HG03135 (cell line): Measurements from ENCODE around the gene NPAS1.
"Not testable (repeated sequence)": the region's sequence is repeated elsewhere in the genome, so short reads cannot be mapped to it uniquely, and the experiment has no call there.

Experiments
- ATAC-seq: cut with Tn5 transposase; IDR thresholded peaks from one replicate; pipeline ENCODE4 v1.9.1; 2021; ENCODE audit warnings: mild to moderate bottlenecking, moderate library complexity; ENCODE audit not compliant: unreplicated experiment

The NPAS1 gene

DNA sequence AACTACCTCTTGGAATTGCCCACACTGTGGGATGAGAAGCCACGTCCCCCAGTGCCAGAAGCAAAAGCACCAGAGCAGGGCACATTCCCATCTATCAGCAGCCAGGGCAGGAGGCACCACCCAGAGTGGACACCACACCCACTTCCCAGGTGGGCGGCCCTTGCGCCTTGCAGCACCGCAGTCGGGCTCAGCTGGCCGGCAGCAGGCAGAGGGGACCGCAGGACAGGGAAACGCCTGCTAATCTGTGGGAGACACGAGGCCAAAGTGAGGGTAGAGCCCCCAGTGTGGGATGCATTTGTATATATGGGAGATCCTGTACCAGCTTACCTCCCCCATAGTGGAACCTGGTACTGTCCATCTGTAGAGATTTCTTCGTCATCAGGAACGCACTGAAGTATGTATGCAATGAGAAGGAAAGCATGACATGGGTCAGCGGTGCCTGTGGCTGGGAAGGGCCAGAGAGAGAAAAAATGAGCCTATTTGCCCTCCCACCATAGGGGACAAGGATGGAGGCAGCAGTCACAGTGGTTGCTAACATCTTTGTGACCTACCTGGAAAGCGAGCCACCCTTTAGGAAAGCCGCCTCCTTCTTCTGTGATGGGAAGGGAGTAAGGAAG lies 30.9 kb upstream of the NPAS1 start:
- no peak for ATAC-seq

DNA sequence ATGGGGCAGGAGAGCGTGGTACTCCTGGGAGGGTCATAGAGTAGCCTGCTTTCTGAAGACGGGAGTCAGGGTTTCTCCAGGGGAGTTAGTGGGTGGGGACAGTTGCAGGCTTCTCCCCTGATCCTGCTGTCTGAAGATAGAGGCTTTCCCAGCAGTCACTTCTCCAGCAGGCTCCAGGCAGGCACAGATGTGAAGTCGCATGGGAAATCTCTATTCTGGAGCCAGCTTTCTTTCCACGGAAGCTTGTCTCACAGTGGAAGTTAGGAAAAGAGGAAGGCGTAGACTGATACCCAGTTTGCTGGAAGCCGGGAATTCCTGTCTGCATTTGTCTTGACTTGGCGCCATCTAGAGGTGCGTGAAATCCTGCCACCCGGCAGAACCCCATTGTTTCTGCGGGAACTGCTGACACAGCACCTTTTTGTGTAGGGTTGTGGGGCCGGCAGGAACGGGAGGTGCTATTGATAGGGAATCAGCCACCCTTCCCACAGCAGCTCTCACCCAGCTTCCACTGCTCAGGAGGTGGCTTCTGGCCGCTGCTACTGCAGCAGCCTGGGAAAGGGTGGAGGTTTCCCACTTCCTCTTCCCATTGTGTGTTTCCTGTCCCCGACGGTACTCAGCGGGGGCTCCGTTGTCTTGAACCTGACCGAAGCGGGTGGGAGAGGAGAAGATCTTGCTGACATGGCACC lies 28.5 kb upstream of the NPAS1 start:
- no peak for ATAC-seq

- no peak for ATAC-seq
Observed at GRCh38 chr19:46992699-46993535, 26.7 kb upstream of the NPAS1 start.

GRCh38 chr19:46993622-46994021 lies 26.0 kb upstream of the NPAS1 start:
- no peak for ATAC-seq

DNA sequence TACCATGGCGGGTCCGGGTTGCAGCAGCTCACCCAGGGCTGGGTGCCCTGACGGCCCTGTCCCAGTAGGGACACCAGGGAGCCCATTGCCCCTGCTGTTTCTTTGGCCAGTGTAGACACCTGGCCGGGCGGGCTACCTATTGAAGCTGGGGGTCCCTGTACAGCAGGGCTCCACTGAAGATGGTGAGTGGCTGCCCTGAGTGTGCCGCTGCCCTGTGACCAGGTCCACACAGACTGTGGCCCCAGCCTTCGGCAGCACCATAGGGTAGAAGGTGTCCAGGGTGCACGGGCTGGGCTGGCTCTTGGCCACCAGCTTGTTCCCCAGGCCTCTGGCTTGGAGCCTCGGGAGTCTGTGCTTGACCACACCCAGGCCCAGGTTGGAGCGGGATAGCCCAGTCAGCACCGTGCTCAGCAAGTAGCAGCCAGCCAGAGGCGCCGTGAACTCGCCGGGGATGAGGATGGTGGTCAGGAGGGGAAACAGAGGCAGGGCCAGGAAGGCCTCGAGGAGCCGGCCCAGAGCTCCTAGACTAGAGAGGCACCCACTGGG lies 25.4 kb upstream of the NPAS1 start:
- ATAC-seq: no peak

DNA sequence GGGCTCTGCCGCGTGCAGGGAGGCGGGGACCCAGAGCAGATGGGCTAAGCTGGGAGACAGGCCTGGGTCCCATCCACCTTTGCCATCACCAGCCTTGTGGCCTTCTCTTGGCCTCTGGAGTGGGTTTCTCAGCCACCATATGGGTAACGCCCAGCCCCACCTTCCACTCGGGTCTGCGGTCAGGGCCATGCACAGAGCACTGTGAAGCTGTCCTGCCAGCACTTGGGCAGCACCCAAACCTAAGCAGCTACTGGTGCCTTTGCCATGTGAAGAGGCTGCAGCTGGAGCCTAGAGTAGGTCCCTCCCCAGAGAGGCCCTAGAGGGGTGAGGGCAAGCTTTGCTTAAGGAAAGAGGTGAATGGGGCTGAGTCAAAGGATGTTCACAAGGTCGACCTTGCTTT lies 24.1 kb upstream of the NPAS1 start:
- ATAC-seq: no peak

DNA sequence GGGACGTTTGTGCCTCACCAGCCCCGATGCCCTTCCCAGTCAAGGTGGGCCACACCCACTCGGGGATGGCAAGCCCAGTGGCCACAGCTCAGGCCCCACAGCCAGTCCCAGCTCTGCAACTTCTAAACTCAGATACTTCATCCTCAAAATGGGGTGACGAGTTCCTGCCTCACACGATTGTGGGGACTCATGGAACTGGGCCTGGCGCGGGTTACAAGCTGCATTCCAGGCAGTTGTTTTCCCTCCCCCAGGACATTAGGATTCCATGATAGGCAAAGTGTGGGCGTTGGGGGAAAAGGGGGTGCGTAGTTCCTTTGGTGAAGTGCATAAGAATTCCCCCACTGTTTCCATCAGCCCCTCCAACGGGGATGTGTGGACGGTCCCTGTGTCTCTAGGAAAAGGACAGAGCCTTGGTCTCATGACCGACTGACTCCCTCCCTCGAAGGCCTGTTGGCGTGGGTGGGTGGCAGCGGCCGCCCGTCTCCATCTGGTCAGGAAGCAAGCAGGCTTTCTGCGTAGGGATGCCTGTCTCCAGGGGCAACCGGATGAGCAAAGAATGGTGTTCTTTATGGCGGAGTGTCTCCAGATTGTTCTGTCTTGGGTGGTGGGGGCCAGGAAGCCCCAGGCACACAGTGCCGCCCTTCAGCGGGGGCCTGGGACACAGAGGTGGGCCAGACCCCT lies 21.1 kb upstream of the NPAS1 start:
- no peak for ATAC-seq

DNA sequence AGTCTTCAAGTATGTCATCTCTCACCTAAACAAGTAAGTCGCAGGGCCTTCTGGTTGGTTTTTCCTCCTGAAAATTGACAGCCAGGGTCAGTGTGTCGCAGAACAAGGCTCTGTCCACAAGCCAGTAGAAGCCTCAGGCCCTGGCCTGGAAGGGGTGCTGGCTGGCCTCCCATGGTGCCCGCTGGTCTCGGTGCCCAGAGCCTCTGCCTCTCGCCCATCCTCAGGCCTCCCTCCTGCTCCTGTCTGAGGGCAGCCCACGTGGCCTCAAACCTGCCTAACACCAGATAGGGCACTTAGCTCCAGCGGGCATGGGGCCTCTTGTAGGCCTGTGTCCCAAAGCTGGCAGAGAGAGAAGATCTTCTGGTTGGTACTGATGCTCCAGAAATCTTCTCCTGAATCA lies 20.3 kb upstream of the NPAS1 start:
- no peak for ATAC-seq

DNA sequence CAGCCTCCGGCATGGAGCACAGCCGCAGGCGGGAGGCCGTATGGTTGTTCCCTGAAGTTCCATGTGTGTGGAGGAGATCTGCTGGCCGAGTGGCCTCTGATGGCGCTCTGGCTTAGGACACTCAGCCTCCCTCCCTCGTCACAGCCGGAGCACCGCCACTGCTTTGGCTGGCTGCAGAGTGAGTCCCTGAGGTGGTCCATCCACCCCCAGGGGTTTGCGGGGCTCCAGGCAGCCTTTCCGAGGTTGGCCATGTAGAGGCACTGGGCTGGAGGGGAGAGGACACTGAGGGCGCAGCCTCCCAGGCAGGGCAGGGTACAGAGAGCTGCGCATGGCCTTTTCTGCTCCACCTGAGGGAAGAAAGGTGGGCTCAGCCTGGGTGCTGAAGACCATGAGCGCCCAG lies 19.8 kb upstream of the NPAS1 start:
- no peak for ATAC-seq

DNA sequence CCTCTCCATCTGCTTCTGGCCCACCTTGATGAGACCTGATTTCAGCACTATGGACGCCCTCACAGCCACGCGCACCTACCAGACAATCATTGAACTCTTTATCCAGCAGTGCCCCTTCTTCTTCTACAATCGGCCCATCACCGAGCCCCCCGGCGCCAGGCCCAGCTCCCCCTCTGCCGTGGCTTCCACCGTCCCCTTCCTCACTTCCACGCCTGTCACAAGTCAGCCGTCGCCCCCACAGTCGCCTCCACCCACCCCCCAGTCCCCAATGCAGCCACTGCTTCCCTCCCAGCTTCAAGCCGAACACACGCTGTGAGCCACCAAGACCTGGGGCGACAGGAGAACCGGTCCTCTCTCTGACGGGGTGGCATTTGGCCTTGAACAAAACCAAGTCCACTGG lies 19.3 kb upstream of the NPAS1 start:
- ATAC-seq: no peak

GRCh38 chr19:47001584-47001983 lies 18.1 kb upstream of the NPAS1 start:
- no peak for ATAC-seq

- ATAC-seq: no peak
Observed at GRCh38 chr19:47002106-47002766, 17.4 kb upstream of the NPAS1 start.

GRCh38 chr19:47002853-47003610 lies 16.6 kb upstream of the NPAS1 start:
- ATAC-seq: no peak

DNA sequence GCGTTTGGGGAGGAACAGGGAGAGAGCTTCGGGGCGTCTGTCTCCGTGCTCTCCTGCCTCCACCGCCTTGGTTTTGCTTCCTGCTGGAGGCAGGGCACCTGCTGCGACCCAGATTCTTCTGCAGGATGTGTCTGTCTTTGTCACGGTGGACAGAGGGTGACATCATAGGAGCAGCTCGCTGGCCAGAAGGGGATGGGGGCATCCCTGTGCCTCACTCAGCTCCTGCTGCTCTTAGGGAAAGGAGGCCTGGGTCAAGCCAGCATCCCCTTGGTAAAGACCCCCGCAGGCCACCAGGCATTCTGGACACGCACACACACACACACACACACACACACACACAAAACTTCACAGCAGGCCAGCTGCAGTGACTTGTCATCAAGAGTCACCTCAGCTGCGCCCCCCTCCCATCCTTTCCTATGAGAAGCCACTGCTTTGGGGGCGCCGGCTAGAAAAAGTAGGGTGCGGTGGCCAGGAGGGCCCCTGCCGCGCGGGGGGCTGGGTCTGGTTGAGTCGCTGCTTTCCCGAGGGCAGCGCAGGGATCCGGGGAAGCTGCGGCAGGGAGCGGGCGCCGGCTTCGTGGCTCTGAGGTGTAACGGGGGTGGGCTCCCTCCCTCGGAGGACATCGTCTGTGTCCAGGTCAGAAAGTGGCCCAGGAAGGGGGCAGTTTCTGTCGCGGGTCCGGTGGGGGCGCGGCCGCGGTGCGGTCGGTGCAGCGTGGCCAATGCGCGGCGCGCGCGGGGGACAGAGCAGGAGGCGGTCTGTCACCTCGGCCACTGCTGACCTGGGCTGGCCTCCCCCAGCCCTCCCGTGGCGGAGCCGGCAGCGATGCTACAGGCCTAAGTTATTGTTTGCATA lies 15.8 kb upstream of the NPAS1 start:
- no peak for ATAC-seq

DNA sequence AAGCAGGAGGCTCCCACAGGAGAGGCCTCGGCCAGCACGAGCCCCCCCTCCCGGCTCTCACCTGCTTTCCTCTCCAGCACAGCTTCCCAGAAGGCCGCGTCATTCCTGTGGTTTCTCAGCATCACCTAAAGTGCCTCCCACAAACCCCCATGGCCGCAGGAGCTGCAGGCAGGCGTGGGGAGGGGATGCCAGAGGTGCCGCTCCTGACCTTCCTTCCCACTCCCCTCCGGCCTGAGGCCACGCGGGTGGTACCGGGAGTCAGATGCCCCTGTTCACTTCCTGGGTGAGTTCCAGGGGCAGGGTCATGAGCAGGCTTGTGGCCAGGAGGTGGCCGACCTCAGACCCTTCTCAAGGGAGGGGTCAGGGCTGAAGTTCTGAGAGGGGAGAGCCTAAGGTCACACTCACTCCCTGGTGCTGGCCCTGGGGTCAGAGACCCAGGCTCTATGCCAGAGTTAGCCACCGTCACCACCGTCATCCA lies 14.4 kb upstream of the NPAS1 start:
- no peak for ATAC-seq

DNA sequence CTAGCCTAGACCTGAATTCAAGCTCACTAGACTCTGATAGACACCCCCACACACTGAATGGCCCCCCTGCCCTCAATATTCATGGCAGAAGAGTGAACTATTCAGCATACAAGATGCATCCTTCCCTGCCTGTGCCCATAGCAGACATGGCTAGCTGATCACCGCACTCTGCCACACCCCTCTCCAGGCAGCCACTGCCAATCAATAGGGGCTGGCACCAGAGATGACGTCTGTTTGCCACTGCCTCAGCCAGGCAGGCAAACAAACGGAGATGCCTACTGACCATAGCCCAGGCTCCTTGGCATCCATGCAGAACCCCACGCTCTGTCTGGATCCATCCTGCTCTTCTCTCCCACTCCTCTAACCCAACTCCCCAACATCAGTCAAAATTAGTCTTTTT lies 13.8 kb upstream of the NPAS1 start:
- ATAC-seq: no peak

DNA sequence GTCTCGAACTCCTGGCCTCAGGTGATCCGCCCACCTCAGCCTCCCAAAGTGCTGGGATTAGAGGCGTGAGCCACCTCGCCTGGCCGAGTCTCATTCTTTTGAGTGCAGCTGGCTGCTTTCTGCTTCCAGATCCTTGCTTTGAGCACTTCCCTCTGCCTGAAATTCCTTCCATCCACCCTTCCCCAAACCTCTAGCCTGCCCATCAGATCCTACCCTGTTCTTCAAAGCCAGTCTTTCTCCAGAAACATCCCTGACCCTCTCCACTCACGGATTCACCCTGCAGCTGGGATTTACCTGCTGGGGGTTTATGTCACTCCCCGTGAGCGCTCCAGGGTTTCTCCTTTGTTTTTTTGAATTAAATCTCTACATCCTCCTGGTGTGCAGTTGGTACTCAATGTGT lies 13.1 kb upstream of the NPAS1 start:
- no peak for ATAC-seq

- not testable (repeated sequence) for ATAC-seq
Observed at GRCh38 chr19:47010549-47010948, 9.1 kb upstream of the NPAS1 start.

DNA sequence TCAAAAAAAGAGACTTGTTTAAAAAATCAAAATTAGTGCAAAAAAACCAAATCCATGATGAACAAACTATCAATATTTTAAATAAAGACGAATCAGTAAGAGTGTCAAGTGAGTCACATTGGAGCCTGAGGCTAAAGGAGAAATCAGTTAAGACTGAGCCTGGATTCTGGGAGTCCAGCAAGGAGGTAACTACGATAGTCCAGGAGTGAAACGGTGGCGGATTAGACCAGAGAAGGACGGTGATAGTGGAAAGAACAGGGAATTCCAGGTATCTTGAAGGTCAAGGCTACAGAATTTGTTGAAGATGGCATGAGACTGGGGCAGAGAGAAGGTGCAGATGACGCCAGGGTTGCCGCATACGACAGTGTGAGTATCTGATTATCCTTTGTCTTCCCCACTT lies 7.0 kb upstream of the NPAS1 start:
- no peak for ATAC-seq
